Upper lobe of left lung (tissue), 4 donors: Measurements from ENCODE around the gene SNAI1.

Source experiments
- CTCF ChIP-seq, 6 experiments: fragments of 450-650 bp in 4 of 6; fragments of 200-600 bp in 2 of 6; sonication (generic) in 2 of 6; IDR thresholded peaks; one replicate each; pipeline ENCODE4 v1.5.1; 2016 to 2019; ENCODE audit warnings: antibody characterized with exemption in 6 of 6
- EP300 ChIP-seq, 4 donors: sonication (generic); formaldehyde crosslinking; IDR thresholded peaks; one replicate each; pipeline ENCODE4 v1.5.1; 2017; ENCODE audit warnings: antibody characterized with exemption in 4 of 4, control low read depth in 2 of 4
- POLR2AphosphoS5 ChIP-seq, 2 donors: sonication (generic); formaldehyde crosslinking; IDR thresholded peaks; one replicate each; pipeline ENCODE4 v1.5.1; 2017; ENCODE audit warnings: antibody characterized with exemption in 2 of 2

- TF ChIP-seq CTCF (IDR thresholded peaks at IDR 0.05) (no peak), POLR2AphosphoS5 (IDR thresholded peaks at IDR 0.05) (no peak), EP300 (IDR thresholded peaks at IDR 0.05) (no peak)
Observed at GRCh38 chr20:50029083-50029696, 46.4 kb downstream of the SNAI1 start.
